GM12891 (cell line): Measurements from ENCODE around the gene AGTPBP1.

Source experiments
- PAX5 ChIP-seq: IDR thresholded peaks from 2 replicates; pipeline ENCODE4 v1.6.1; 2011; ENCODE audit warnings: low read length, moderate library complexity, mild to moderate bottlenecking; ENCODE audit not compliant: insufficient read depth, severe bottlenecking
- POLR2A ChIP-seq: IDR thresholded peaks from 2 replicates; pipeline ENCODE4 v1.6.1; 2011; ENCODE audit warnings: low read depth, low read length, control low read depth
- POLR2AphosphoS5 ChIP-seq: IDR thresholded peaks from 2 replicates; pipeline ENCODE4 v1.6.1; 2011; ENCODE audit warnings: low read depth, low read length, control low read depth
- POU2F2 ChIP-seq: IDR thresholded peaks from 2 replicates; pipeline ENCODE4 v1.6.1; 2011; ENCODE audit warnings: low read depth, mild to moderate bottlenecking, control low read depth, low read length, moderate library complexity
- SPI1 ChIP-seq: IDR thresholded peaks from 2 replicates; pipeline ENCODE4 v1.6.1; 2011; ENCODE audit warnings: low read depth, low read length, control low read depth
- TAF1 ChIP-seq: IDR thresholded peaks from 2 replicates; pipeline ENCODE4 v1.6.1; 2011; ENCODE audit warnings: low read depth, low read length, control low read depth

GRCh38 chr9:85676790-85677189 lies 65.0 kb downstream of the AGTPBP1 start:
- TF ChIP-seq POLR2A (no peak), POLR2AphosphoS5 (no peak), TAF1 (no peak), SPI1 (no peak), PAX5 (no peak), POU2F2 (no peak)
